Hepatocyte (in vitro differentiated cells): ENCODE measurements around the gene MAP3K4.

ENCODE experiments used
- EZH2phosphoT487 ChIP-seq: fragments of 200-600 bp; sonication (generic); IDR thresholded peaks from one replicate; pipeline ENCODE4 v1.6.1; 2018; ENCODE audit warnings: antibody characterized with exemption, mild to moderate bottlenecking, low read depth, moderate library complexity; ENCODE audit not compliant: unreplicated experiment, severe bottlenecking
- TF ChIP-seq, protein P1 (sequence below): fragments of 200-600 bp; sonication (generic); IDR thresholded peaks from 2 replicates; pipeline ENCODE4 v1.5.1; 2016; ENCODE audit warnings: antibody characterized with exemption, mild to moderate bottlenecking; ENCODE audit not compliant: poor library complexity

DNA sequence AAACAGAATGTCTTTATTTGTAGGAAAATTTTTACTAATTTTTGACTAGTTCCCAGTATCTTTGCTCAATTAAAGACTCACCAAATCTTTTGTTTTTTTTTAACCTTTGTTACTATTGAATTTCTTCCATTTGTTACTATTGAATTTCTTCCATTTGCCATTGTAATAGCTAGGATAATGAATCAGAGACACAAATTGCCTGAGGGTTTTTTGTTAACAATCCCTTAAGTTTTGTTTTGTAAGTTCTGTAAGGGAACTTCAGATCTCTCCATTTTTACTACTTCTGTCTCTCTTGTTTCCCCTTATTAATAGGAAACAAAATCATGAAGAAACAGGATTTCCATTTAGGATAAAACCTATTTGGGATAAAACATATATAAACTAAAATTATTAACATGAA lies 104.3 kb downstream of the MAP3K4 start:
- TF ChIP-seq, protein P1, sequence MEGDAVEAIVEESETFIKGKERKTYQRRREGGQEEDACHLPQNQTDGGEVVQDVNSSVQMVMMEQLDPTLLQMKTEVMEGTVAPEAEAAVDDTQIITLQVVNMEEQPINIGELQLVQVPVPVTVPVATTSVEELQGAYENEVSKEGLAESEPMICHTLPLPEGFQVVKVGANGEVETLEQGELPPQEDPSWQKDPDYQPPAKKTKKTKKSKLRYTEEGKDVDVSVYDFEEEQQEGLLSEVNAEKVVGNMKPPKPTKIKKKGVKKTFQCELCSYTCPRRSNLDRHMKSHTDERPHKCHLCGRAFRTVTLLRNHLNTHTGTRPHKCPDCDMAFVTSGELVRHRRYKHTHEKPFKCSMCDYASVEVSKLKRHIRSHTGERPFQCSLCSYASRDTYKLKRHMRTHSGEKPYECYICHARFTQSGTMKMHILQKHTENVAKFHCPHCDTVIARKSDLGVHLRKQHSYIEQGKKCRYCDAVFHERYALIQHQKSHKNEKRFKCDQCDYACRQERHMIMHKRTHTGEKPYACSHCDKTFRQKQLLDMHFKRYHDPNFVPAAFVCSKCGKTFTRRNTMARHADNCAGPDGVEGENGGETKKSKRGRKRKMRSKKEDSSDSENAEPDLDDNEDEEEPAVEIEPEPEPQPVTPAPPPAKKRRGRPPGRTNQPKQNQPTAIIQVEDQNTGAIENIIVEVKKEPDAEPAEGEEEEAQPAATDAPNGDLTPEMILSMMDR, result no peak
- no peak for TF ChIP-seq EZH2phosphoT487
